CD4-positive, alpha-beta memory T cell (primary cell): ENCODE results near the gene FMNL1. TPM values are rescaled to one million over a fixed set of nuclear protein-coding genes. Genes with fewer than 3 reads are reported as not detected.
"Not testable (repeated sequence)": the region's sequence is repeated elsewhere in the genome, so short reads cannot be mapped to it uniquely, and the experiment has no call there.

ENCODE experiments used
- CTCF ChIA-PET: fragments of 350-600 bp; sonication (Branson Sonifier 250); formaldehyde crosslinking; loops from one replicate; lab custom pipeline; 2021; ENCODE audit warnings: inconsistent platforms; ENCODE audit not compliant: partially characterized antibody; lab: Charles Lee
- POLR2A ChIA-PET: fragments of 350-600 bp; sonication (Branson Sonifier 250); formaldehyde crosslinking; loops from one replicate; lab custom pipeline; 2021; ENCODE audit not compliant: partially characterized antibody; lab: Charles Lee
- DNase-seq, 5 donors: peaks; one replicate each; pipeline versions ENCODE4 v3.0.0 to v3.0.0-alpha.2; 2020 to 2022; ENCODE audit warnings: mixed read lengths in 1 of 5
- H3K27ac ChIP-seq: one replicate; pipeline ENCODE4 v1.7.0; 2013; ENCODE audit warnings: low read depth, low read length
- H3K27me3 ChIP-seq: 2 replicates; pipeline ENCODE4 v1.7.0; 2013; ENCODE audit warnings: mild to moderate bottlenecking, low read length, moderate library complexity; ENCODE audit not compliant: insufficient read depth
- H3K36me3 ChIP-seq: 2 replicates; pipeline ENCODE4 v1.7.0; 2013; ENCODE audit warnings: mild to moderate bottlenecking, low read length, moderate library complexity; ENCODE audit not compliant: insufficient read depth
- H3K4me1 ChIP-seq: 2 replicates; pipeline ENCODE4 v1.7.0; 2013; ENCODE audit warnings: mild to moderate bottlenecking, low read length, moderate library complexity; ENCODE audit not compliant: insufficient read depth
- H3K4me3 ChIP-seq, 2 donors: one replicate each; pipeline ENCODE4 v1.7.0; 2013; ENCODE audit warnings: low read length in 2 of 2, mild to moderate bottlenecking in 1 of 2
- H3K9me3 ChIP-seq, 2 donors: one replicate each; pipeline ENCODE4 v1.7.0; 2013; ENCODE audit warnings: low read length in 2 of 2, control low read depth in 1 of 2; ENCODE audit not compliant: control insufficient read depth in 1 of 2
- H3K27ac Mint-ChIP-seq, 7 donors: one replicate each; pipeline ENCODE4 v1.8.0; 2020 to 2021; ENCODE audit warnings: mixed read lengths in 7 of 7, mild to moderate bottlenecking in 6 of 7, inconsistent platforms in 3 of 7, moderate library complexity in 3 of 7
- H3K27me3 Mint-ChIP-seq, 2 donors: one replicate each; pipeline ENCODE4 v1.8.0; 2020 to 2021; ENCODE audit warnings: mixed read lengths in 2 of 2
- H3K36me3 Mint-ChIP-seq, 2 donors: one replicate each; pipeline ENCODE4 v1.8.0; 2020 to 2021; ENCODE audit warnings: mixed read lengths in 2 of 2, inconsistent platforms in 1 of 2, mild to moderate bottlenecking in 1 of 2
- H3K4me1 Mint-ChIP-seq, 4 donors: one replicate each; pipeline ENCODE4 v1.8.0; 2020 to 2021; ENCODE audit warnings: mixed read lengths in 4 of 4, mild to moderate bottlenecking in 1 of 4
- H3K4me3 Mint-ChIP-seq, 8 donors: one replicate each; pipeline ENCODE4 v1.8.0; 2020 to 2021; ENCODE audit warnings: mixed read lengths in 8 of 8, mild to moderate bottlenecking in 7 of 8, moderate library complexity in 6 of 8, inconsistent platforms in 3 of 8
- H3K9me3 Mint-ChIP-seq, 8 donors: one replicate each; pipeline ENCODE4 v1.8.0; 2020 to 2021; ENCODE audit warnings: mixed read lengths in 8 of 8, mild to moderate bottlenecking in 5 of 8, inconsistent platforms in 3 of 8, moderate library complexity in 1 of 8
- intact Hi-C: fragments of 100-400 bp; cut with micrococcal nuclease; formaldehyde crosslinking; loops from one replicate; pipeline ENCODE4 v1.15.1; 2023
- polyA plus RNA-seq, 2 donors: library from polyadenylated mRNA; unstranded; fragments of 300-500 nt; fragmentation: Illumina TruSeq; gene quantifications; one replicate each; pipeline ENCODE4 v1.2.3, GENCODE V29; 2021
- total RNA-seq, 2 experiments: library from RNA; stranded (reverse); gene quantifications; one replicate each; pipeline ENCODE4 v1.2.3, GENCODE V29; 2021

The FMNL1 gene
- total and polyA plus RNA-seq, 4 experiments from 2014 or later: 8.1 to 405 (median 234) TPM

DNA sequence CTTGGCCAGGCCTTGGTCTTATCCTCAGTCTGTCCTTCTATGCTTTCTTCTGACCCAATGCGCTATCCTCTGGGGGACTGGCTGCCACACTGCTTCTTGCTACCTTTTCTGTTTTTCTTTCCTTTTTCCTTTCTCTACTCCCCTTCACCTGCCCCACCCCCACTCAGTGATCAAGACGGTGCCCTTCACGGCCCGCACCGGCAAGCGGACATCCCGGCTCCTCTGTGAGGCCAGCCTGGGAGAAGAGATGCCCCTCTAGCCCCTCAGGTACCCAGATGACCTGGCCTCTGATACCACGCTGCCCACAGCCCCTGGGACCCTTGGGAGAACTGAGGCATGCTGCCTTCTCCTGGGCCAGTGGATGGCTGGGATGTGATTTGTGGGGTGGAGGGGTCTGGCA is 24.7 kb downstream of the FMNL1 start:
- H3K4me3 Mint-ChIP-seq: peak overlapping the region; percentile 5 to 88 (median 56)

GRCh38 chr17:45246861-45247428 is 25.3 kb downstream of the FMNL1 start:
- CTCF ChIA-PET: interaction anchor here (0.6 to 8.9 kb wide), 15 partner anchors 10 to 164 kb away, joined by 3 to 58 read pairs (median 6); partner anchors contain the start of gene FMNL1
- H3K36me3 ChIP-seq: peaks cover 55% of the 10 kb centered on the region
- peak overlapping the region; percentile 91 for H3K27ac ChIP-seq
- H3K27me3 ChIP-seq: no peaks in the 10 kb centered on the region
- Mint-ChIP-seq H3K27ac (peak overlapping the region; percentile 94 to 99 (median 98)), H3K4me1 (peaks cover 21 to 77% (median 48%) of the 10 kb centered on the region in 4 donors), H3K4me3 (peak overlapping the region; percentile 85 to 91 (median 88)), H3K9me3 (no peaks in the 10 kb centered on the region), H3K36me3 (peaks cover 23 to 64% of the 10 kb centered on the region in 2 donors), H3K27me3 (no peaks in the 10 kb centered on the region)
- peak overlapping the region in 1 of 2 donors; percentile 81 for H3K4me3 ChIP-seq
- peaks cover 75% of the 10 kb centered on the region for H3K4me1 ChIP-seq
- DNase-seq: peak in 3 of 5 donors; percentile 82 to 93 (median 86)
- POLR2A ChIA-PET: interaction anchor here (0.7 to 30.3 kb wide), 11 partner anchors 8 to 138 kb away, joined by 3 to 1143 read pairs (median 23); partner anchors contain the start of genes FMNL1, HEXIM1, HEXIM2 and MAP3K14
- H3K9me3 ChIP-seq: no peaks in the 10 kb centered on the region
- intact Hi-C loops: loop anchor here (1.0 to 5.0 kb wide), 9 partner anchors 12 to 185 kb away; partner anchors contain the start of genes HEXIM1, HEXIM2, MAP3K14 and NMT1

More for the DNA sequence above, 24.7 kb downstream of the FMNL1 start:
- no peaks in the 10 kb centered on the region for H3K9me3 Mint-ChIP-seq
- ChIA-PET CTCF (interaction anchor here (1.0 to 8.9 kb wide), 9 partner anchors 10 to 136 kb away, joined by 3 to 58 read pairs (median 22); partner anchors contain the start of gene FMNL1), POLR2A (interaction anchor here (1.3 to 30.3 kb wide), 9 partner anchors 8 to 139 kb away, joined by 5 to 1143 read pairs (median 24); partner anchors contain the start of genes FMNL1, HEXIM1, HEXIM2 and MAP3K14)
- Histone ChIP-seq H3K27me3 (no peaks in the 10 kb centered on the region), H3K9me3 (no peaks in the 10 kb centered on the region), H3K36me3 (peaks cover 57% of the 10 kb centered on the region), H3K27ac (peak overlapping the region; percentile 91), H3K4me3 (peak overlapping the region in 1 of 2 donors; percentile 81), H3K4me1 (peaks cover 75% of the 10 kb centered on the region)
- intact Hi-C loops: loop anchor here (5.0 kb wide), 1 partner anchor 184 kb away; the partner anchor contains the start of gene NMT1
- no peaks in the 10 kb centered on the region for H3K27me3 Mint-ChIP-seq
- peaks cover 23 to 62% of the 10 kb centered on the region in 2 donors for H3K36me3 Mint-ChIP-seq
- peaks cover 20 to 74% (median 45%) of the 10 kb centered on the region in 4 donors for H3K4me1 Mint-ChIP-seq
- peak overlapping the region; percentile 49 to 99 (median 97) for H3K27ac Mint-ChIP-seq
- no peak for DNase-seq

DNA sequence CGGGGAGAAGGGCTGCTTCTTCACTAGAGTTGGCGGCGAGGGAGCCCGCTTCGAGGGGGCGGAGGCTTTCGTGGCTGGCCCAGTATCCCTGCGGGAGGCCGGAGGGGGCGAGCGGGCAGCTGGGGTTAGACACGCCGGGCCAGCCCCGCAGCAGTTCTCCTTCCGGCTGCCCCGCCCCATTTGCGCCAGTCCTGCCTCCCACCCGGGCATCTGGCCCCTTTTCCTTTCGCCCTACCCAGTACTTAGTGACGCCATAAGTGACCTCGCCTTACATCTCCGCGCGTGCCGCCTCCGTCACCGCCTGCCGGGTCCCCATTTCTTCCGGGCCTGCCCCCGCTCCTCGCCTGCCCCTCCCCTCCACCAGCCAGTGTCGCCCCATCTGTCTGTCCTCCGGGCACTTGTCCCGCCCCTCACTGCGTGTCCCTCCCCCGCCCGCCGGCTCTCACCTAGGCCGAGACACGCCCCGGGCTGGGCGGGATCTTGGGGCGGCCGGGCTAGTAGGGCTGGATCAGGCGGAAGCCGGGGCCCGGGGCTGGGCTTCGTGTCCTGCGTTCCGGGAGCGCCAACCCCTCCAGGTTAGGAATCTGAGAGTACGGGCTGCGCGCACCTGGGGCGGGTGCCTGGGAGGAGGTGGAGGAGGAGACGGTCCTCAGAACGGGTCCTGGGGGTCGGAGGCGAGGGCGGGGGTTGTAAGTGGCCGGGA is 25.9 kb downstream of the FMNL1 start:
- CTCF ChIA-PET: interaction anchor here (0.6 to 8.9 kb wide), 19 partner anchors 9 to 163 kb away, joined by 3 to 58 read pairs (median 5); partner anchors contain the start of genes ACBD4, FMNL1 and MAP3K14
- Histone ChIP-seq H3K9me3 (no peaks in the 10 kb centered on the region), H3K4me3 (peak overlapping the region; percentile 42 to 81), H3K27ac (peak overlapping the region; percentile 91), H3K27me3 (no peaks in the 10 kb centered on the region), H3K4me1 (peaks cover 74% of the 10 kb centered on the region), H3K36me3 (peaks cover 50% of the 10 kb centered on the region)
- Mint-ChIP-seq H3K4me1 (peaks cover 24 to 80% (median 51%) of the 10 kb centered on the region in 4 donors), H3K9me3 (no peaks in the 10 kb centered on the region), H3K27me3 (no peaks in the 10 kb centered on the region), H3K4me3 (peak overlapping the region; percentile 85 to 91 (median 89)), H3K27ac (peak overlapping the region; percentile 94 to 99 (median 98)), H3K36me3 (peaks cover 18 to 60% of the 10 kb centered on the region in 2 donors)
- DNase-seq: peak; percentile 92 to 99 (median 93)
- intact Hi-C loops: loop anchor here (1.0 to 5.0 kb wide), 10 partner anchors 12 to 185 kb away; partner anchors contain the start of genes HEXIM1, HEXIM2, MAP3K14 and NMT1
- POLR2A ChIA-PET: interaction anchor here (0.7 to 30.3 kb wide), 18 partner anchors 9 to 187 kb away, joined by 3 to 1143 read pairs (median 10); partner anchors contain the start of genes FMNL1, HEXIM1, HEXIM2 and MAP3K14

DNA sequence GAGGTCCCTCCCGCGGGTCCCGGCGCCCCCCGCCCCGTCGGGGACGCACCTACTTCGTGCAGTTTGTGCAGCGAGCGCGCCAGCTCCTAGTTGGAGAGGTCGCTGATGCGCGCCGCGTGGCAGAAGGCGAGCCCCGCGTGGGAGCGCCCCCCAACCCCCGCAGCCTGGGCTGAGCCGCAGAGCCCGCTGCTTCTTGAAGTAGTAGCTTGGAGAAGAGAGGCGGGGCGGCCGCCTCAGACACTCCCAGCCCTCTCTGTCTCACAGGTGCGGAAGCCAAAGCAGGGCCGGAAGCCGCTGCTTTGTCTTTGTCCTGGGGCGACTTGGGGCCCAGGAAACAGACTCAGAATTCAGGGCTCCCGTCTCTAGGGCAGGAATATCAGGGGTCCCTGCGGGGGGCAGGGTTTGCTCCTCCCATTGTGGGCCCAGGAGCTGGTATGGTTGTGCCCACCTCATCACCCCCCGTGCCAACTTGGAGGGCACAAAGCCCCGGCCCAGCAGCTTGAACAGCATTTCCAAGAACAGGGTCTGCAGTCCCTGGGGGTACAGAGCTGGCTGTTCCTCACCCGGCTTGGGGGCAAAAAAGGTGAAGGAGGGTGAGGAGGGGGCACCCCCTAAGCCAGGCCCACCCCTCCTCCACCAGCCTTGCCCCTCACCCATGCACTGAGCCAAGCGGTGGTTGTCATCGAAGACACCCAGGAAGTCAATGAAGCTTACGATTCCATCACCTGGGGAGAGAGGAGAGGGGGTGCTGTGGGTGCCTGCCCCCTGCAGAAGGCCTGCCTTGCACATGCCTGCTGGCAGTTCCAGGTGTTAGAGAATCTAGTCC is 26.7 kb downstream of the FMNL1 start:
- POLR2A ChIA-PET: interaction anchor here (1.0 to 30.3 kb wide), 15 partner anchors 8 to 187 kb away, joined by 3 to 1143 read pairs (median 17); partner anchors contain the start of genes FMNL1, HEXIM1, HEXIM2 and MAP3K14

DNA sequence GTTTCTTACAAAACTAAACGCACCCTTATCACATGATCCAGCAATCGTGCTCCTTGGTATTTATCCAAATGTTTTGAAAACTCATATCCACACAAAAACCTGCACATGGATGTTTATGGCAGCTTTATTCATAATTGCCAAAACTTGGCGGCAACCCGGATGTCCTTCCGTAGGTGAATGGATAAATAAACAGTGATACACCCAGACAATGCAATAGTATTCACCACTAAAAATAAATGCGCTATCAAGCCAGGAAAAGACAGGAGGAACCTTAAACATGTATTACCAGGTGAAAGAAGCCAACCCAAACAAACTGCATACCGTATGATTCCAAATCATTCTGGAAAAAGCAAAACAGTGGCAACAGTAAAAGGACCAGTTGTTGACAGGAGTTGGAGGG is 30.2 kb downstream of the FMNL1 start:
- no peak overlapping the region for H3K4me3 Mint-ChIP-seq
- H3K4me1 Mint-ChIP-seq: peaks cover 33 to 78% (median 57%) of the 10 kb centered on the region in 4 donors
- H3K9me3 ChIP-seq: no peaks in the 10 kb centered on the region
- no peak for DNase-seq
- no peaks in the 10 kb centered on the region for H3K9me3 Mint-ChIP-seq
- H3K27ac Mint-ChIP-seq: peak overlapping the region in 2 of 7 donors; percentile 51 to 76
- no peaks in the 10 kb centered on the region for H3K27me3 ChIP-seq
- H3K36me3 ChIP-seq: peaks cover 6% of the 10 kb centered on the region
- peaks cover 7 to 32% of the 10 kb centered on the region in 2 donors for H3K36me3 Mint-ChIP-seq
- no peak overlapping the region for H3K4me3 ChIP-seq
- H3K27ac ChIP-seq: no peak overlapping the region
- no peaks in the 10 kb centered on the region for H3K27me3 Mint-ChIP-seq
- ChIA-PET CTCF (interaction anchor here (2.0 kb wide), 1 partner anchor 15 kb away, joined by 5 read pairs; no protein-coding TSS in a partner anchor), POLR2A (interaction anchor here (3.3 to 30.3 kb wide), 2 partner anchors 26 to 65 kb away, joined by 15 to 1143 read pairs; partner anchors contain the start of genes FMNL1 and MAP3K14)
- intact Hi-C loops: no loop called here
- peaks cover 62% of the 10 kb centered on the region for H3K4me1 ChIP-seq

More for the DNA sequence above, 26.7 kb downstream of the FMNL1 start:
- no peaks in the 10 kb centered on the region for H3K27me3 Mint-ChIP-seq
- peaks cover 29 to 84% (median 56%) of the 10 kb centered on the region in 4 donors for H3K4me1 Mint-ChIP-seq
- no peaks in the 10 kb centered on the region for H3K9me3 ChIP-seq
- peak overlapping the region; percentile 85 to 91 (median 89) for H3K4me3 Mint-ChIP-seq
- H3K27ac Mint-ChIP-seq: peak overlapping the region; percentile 96 to 99 (median 97)
- H3K36me3 Mint-ChIP-seq: peaks cover 13 to 57% of the 10 kb centered on the region in 2 donors
- peak; percentile 82 to 93 (median 85) for DNase-seq
- no peaks in the 10 kb centered on the region for H3K9me3 Mint-ChIP-seq
- H3K27me3 ChIP-seq: no peaks in the 10 kb centered on the region
- peak overlapping the region; percentile 91 for H3K27ac ChIP-seq
- CTCF ChIA-PET: interaction anchor here (0.8 to 8.9 kb wide), 19 partner anchors 11 to 163 kb away, joined by 3 to 58 read pairs (median 5); partner anchors contain the start of genes ACBD4, FMNL1 and MAP3K14
- intact Hi-C loops: loop anchor here (2.0 to 5.0 kb wide), 2 partner anchors 64 to 186 kb away; partner anchors contain the start of gene NMT1
- H3K36me3 ChIP-seq: peaks cover 42% of the 10 kb centered on the region
- peak overlapping the region; percentile 81 to 89 for H3K4me3 ChIP-seq
- H3K4me1 ChIP-seq: peaks cover 78% of the 10 kb centered on the region

GRCh38 chr17:45253237-45253636 is 31.6 kb downstream of the FMNL1 start:
- H3K27ac ChIP-seq, H3K9me3 ChIP-seq, H3K36me3 ChIP-seq, DNase-seq, H3K27me3 ChIP-seq, H3K27me3 Mint-ChIP-seq, intact Hi-C loops, H3K9me3 Mint-ChIP-seq, H3K4me3 ChIP-seq: not testable (repeated sequence)
- H3K4me1 ChIP-seq: peaks cover 61% of the 10 kb centered on the region
- H3K36me3 Mint-ChIP-seq: peaks cover 7 to 23% of the 10 kb centered on the region in 2 donors
- ChIA-PET CTCF (interaction anchor here (1.6 kb wide), 1 partner anchor 19 kb away, joined by 4 read pairs; no protein-coding TSS in a partner anchor), POLR2A (interaction anchor here (3.3 to 30.3 kb wide), 3 partner anchors 28 to 105 kb away, joined by 12 to 1143 read pairs (median 15); partner anchors contain the start of genes FMNL1, HEXIM1 and MAP3K14)
- H3K4me3 Mint-ChIP-seq: peak overlapping the region in 1 of 8 donors; percentile 54
- peak overlapping the region; percentile 52 to 82 (median 70) for H3K27ac Mint-ChIP-seq
- peaks cover 35 to 83% (median 53%) of the 10 kb centered on the region in 4 donors for H3K4me1 Mint-ChIP-seq
